MM.1S (cell line): ENCODE measurements around the gene SLC10A2.

Experiments used
- DNase-seq: peaks from one replicate; pipeline ENCODE4 v3.0.0-alpha.2; 2015
- H2AFZ ChIP-seq: fragments of 300-600 bp; sonication (generic); 2 replicates; pipeline ENCODE4 v1.6.0; 2016; ENCODE audit warnings: antibody characterized with exemption, low read length
- H3F3A ChIP-seq: fragments of 300-600 bp; sonication (generic); 2 replicates; pipeline ENCODE4 v1.6.1; 2016; ENCODE audit warnings: mild to moderate bottlenecking, antibody characterized with exemption, low read length, moderate library complexity, mixed read lengths; ENCODE audit not compliant: insufficient read depth
- H3K27ac ChIP-seq: fragments of 300-600 bp; sonication (generic); 2 replicates; pipeline ENCODE4 v1.5.1; 2016; ENCODE audit warnings: mild to moderate bottlenecking, low read length
- H3K27me3 ChIP-seq: fragments of 300-600 bp; sonication (generic); replicated peaks from 2 replicates; pipeline ENCODE4 v1.6.0; 2016; ENCODE audit warnings: low read length; ENCODE audit not compliant: insufficient read depth
- H3K36me3 ChIP-seq: fragments of 300-600 bp; sonication (generic); replicated peaks from 2 replicates; pipeline ENCODE4 v1.6.1; 2016; ENCODE audit warnings: mild to moderate bottlenecking, low read length, mixed read lengths; ENCODE audit not compliant: insufficient read depth
- H3K4me1 ChIP-seq: fragments of 300-600 bp; sonication (generic); 2 replicates; pipeline ENCODE4 v1.6.1; 2016; ENCODE audit warnings: low read length, mixed read lengths
- H3K4me2 ChIP-seq: fragments of 300-600 bp; sonication (generic); 2 replicates; pipeline ENCODE4 v1.6.0; 2016; ENCODE audit warnings: low read depth, low read length
- H3K4me3 ChIP-seq: fragments of 300-600 bp; sonication (generic); 2 replicates; pipeline ENCODE4 v1.5.1; 2016; ENCODE audit warnings: low read length, mixed read lengths
- H3K79me2 ChIP-seq: fragments of 300-600 bp; sonication (generic); 2 replicates; pipeline ENCODE4 v1.6.1; 2016; ENCODE audit warnings: mixed run types, low read length, mixed read lengths
- H3K9ac ChIP-seq: fragments of 300-600 bp; sonication (generic); 2 replicates; pipeline ENCODE4 v1.6.1; 2016; ENCODE audit warnings: low read length, mixed read lengths
- H3K9me2 ChIP-seq: fragments of 300-600 bp; sonication (generic); replicated peaks from 2 replicates; pipeline ENCODE4 v1.6.1; 2016; ENCODE audit warnings: mild to moderate bottlenecking, low read length, mixed read lengths; ENCODE audit not compliant: insufficient read depth
- H3K9me3 ChIP-seq: fragments of 300-600 bp; sonication (generic); replicated peaks from 2 replicates; pipeline ENCODE4 v1.6.1; 2016; ENCODE audit warnings: mild to moderate bottlenecking, low read length, mixed read lengths; ENCODE audit not compliant: insufficient read depth
- H4K20me1 ChIP-seq: fragments of 300-600 bp; sonication (generic); 2 replicates; pipeline ENCODE4 v1.6.1; 2016; ENCODE audit warnings: mild to moderate bottlenecking, low read length, moderate library complexity, mixed read lengths; ENCODE audit not compliant: insufficient read depth
- CTCF ChIP-seq: fragments of 300-600 bp; sonication (generic); IDR thresholded peaks from 2 replicates; pipeline ENCODE4 v1.5.1; 2016; ENCODE audit warnings: antibody characterized with exemption, low read length, mixed read lengths
- EZH2 ChIP-seq: fragments of 300-600 bp; sonication (generic); optimal IDR thresholded peaks from 2 replicates; pipeline ENCODE3; 2017; ENCODE audit warnings: low read depth, mild to moderate bottlenecking, antibody characterized with exemption, low read length, mixed read lengths
- EZH2phosphoT487 ChIP-seq: fragments of 300-600 bp; sonication (generic); IDR thresholded peaks from 2 replicates; pipeline ENCODE4 v1.6.1; 2018; ENCODE audit warnings: antibody characterized with exemption, low read length

Gene SLC10A2

GRCh38 chr13:103002279-103002678 is 63.9 kb downstream of the SLC10A2 start:
- no peaks in the 10 kb centered on the region for H3K79me2 ChIP-seq
- no peak for TF ChIP-seq CTCF
- no peak for TF ChIP-seq EZH2
- no peak for TF ChIP-seq EZH2phosphoT487
- H3K27me3 ChIP-seq = no peaks in the 10 kb centered on the region
- no peak overlapping the region for H3K4me2 ChIP-seq
- no peaks in the 10 kb centered on the region for H4K20me1 ChIP-seq
- no peaks in the 10 kb centered on the region for H3K9me3 ChIP-seq
- DNase-seq = no peak
- no peak overlapping the region for H3K27ac ChIP-seq
- H3K36me3 ChIP-seq = no peaks in the 10 kb centered on the region
- H2AFZ ChIP-seq = no peak overlapping the region
- no peak overlapping the region for H3K4me3 ChIP-seq
- no peaks in the 10 kb centered on the region for H3F3A ChIP-seq
- 0 out of 2 replicates have a peak, but pooled peaks cover 5% of the 10 kb centered on the region for H3K4me1 ChIP-seq
- no peaks in the 10 kb centered on the region for H3K9me2 ChIP-seq
- H3K9ac ChIP-seq = no peak overlapping the region

GRCh38 chr13:103000157-103000556 is 66.1 kb downstream of the SLC10A2 start:
- H4K20me1 ChIP-seq = no peaks in the 10 kb centered on the region
- no peaks in the 10 kb centered on the region for H3K36me3 ChIP-seq
- no peak overlapping the region for H2AFZ ChIP-seq
- no peak overlapping the region for H3K9ac ChIP-seq
- no peaks in the 10 kb centered on the region for H3K9me2 ChIP-seq
- H3K9me3 ChIP-seq = no peaks in the 10 kb centered on the region
- H3K4me3 ChIP-seq = no peak overlapping the region
- H3K4me1 ChIP-seq = no peaks in the 10 kb centered on the region
- H3K27me3 ChIP-seq = no peaks in the 10 kb centered on the region
- no peak overlapping the region for H3K27ac ChIP-seq
- no peak overlapping the region for H3K4me2 ChIP-seq
- H3F3A ChIP-seq = no peaks in the 10 kb centered on the region
- H3K79me2 ChIP-seq = no peaks in the 10 kb centered on the region
- no peak for TF ChIP-seq EZH2phosphoT487
- TF ChIP-seq EZH2 = no peak
- no peak for TF ChIP-seq CTCF
- no peak for DNase-seq

GRCh38 chr13:102999499-102999898 is 66.7 kb downstream of the SLC10A2 start:
- Histone ChIP-seq H3K9ac (no peak overlapping the region), H2AFZ (no peak overlapping the region), H3K79me2 (no peaks in the 10 kb centered on the region), H3K4me1 (no peaks in the 10 kb centered on the region), H4K20me1 (no peaks in the 10 kb centered on the region), H3F3A (no peaks in the 10 kb centered on the region), H3K4me2 (no peak overlapping the region), H3K4me3 (no peak overlapping the region), H3K9me2 (no peaks in the 10 kb centered on the region), H3K27ac (no peak overlapping the region), H3K27me3 (no peaks in the 10 kb centered on the region), H3K9me3 (no peaks in the 10 kb centered on the region), H3K36me3 (no peaks in the 10 kb centered on the region)
- DNase-seq = no peak
- TF ChIP-seq CTCF (no peak), EZH2 (no peak), EZH2phosphoT487 (no peak)
